ENCODE data around the gene C20orf144. TPM values are rescaled to one million over a fixed set of nuclear protein-coding genes. Genes with fewer than 3 reads are reported as not detected.
"Not testable (repeated sequence)": the region's sequence is repeated elsewhere in the genome, so short reads cannot be mapped to it uniquely, and the experiment has no call there.

C20orf144 gene
- total and polyA plus RNA-seq, 9 donors = 0.05 to 0.46 TPM; not detected in 7

- no peak for TF ChIP-seq EP300 (IDR thresholded peaks at IDR 0.05)
- no peak for TF ChIP-seq CTCF (IDR thresholded peaks at IDR 0.05)
- intact Hi-C loops (cut with DNase I) = no loop called here
- Histone ChIP-seq H3K4me3 (no peak overlapping the region), H3K4me1 (ENCODE audit: insufficient read depth) (no peaks in the 10 kb centered on the region), H3K9me3 (no peaks in the 10 kb centered on the region), H3K27me3 (no peaks in the 10 kb centered on the region), H3K36me3 (no peaks in the 10 kb centered on the region), H3K27ac (no peak overlapping the region)
- WGBS, 3 donors = 82 to 84% (median 83%) methylated on average over 4 of the region's 4 CpGs
- DNase-seq = no peak
Observed at GRCh38 chr20:33630507-33630906, 31.6 kb upstream of the C20orf144 start.

GRCh38 chr20:33631910-33632309 lies 30.2 kb upstream of the C20orf144 start:
- H3K4me3 ChIP-seq; H3K27me3 ChIP-seq; DNase-seq; H3K9me3 ChIP-seq; H3K4me1 ChIP-seq (ENCODE audit: insufficient read depth); intact Hi-C loops (cut with DNase I); H3K27ac ChIP-seq; H3K36me3 ChIP-seq: not testable (repeated sequence)
- 80 to 86% (median 83%) methylated on average over 4 of the region's 4 CpGs for WGBS, 3 donors

GRCh38 chr20:33635341-33635740 lies 26.8 kb upstream of the C20orf144 start:
- no peak for TF ChIP-seq POLR2A (IDR thresholded peaks at IDR 0.05)
- TF ChIP-seq CTCF (IDR thresholded peaks at IDR 0.05) = no peak
- TF ChIP-seq EP300 (IDR thresholded peaks at IDR 0.05) = no peak
- no peaks in the 10 kb centered on the region for H3K36me3 ChIP-seq
- 96 to 99% (median 98%) methylated on average over 3 of the region's 3 CpGs for WGBS, 3 donors
- peaks cover 2% of the 10 kb centered on the region for H3K4me1 ChIP-seq (ENCODE audit: insufficient read depth)
- no peak overlapping the region for H3K4me3 ChIP-seq
- DNase-seq = no peak
- H3K27ac ChIP-seq = no peak overlapping the region
- no peaks in the 10 kb centered on the region for H3K27me3 ChIP-seq
- no peaks in the 10 kb centered on the region for H3K9me3 ChIP-seq
- intact Hi-C loops (cut with DNase I) = no loop called here

- intact Hi-C loops (cut with DNase I) = no loop called here
- DNase-seq = no peak
- no peaks in the 10 kb centered on the region for H3K9me3 ChIP-seq
- H3K4me1 ChIP-seq (ENCODE audit: insufficient read depth) = peaks cover 2% of the 10 kb centered on the region
- WGBS, 3 donors = 79 to 94% (median 85%) methylated on average over 1 of the region's 1 CpG
- no peak overlapping the region for H3K27ac ChIP-seq
- H3K27me3 ChIP-seq = no peaks in the 10 kb centered on the region
- no peak for TF ChIP-seq EP300 (IDR thresholded peaks at IDR 0.05)
- TF ChIP-seq POLR2A (IDR thresholded peaks at IDR 0.05) = no peak
- TF ChIP-seq CTCF (IDR thresholded peaks at IDR 0.05) = no peak
- H3K4me3 ChIP-seq = no peak overlapping the region
- H3K36me3 ChIP-seq = no peaks in the 10 kb centered on the region
Observed at GRCh38 chr20:33636776-33637175, 25.4 kb upstream of the C20orf144 start.

GRCh38 chr20:33640287-33640686 lies 21.8 kb upstream of the C20orf144 start:
- no peaks in the 10 kb centered on the region for H3K9me3 ChIP-seq
- WGBS, 3 donors = 90 to 92% (median 90%) methylated on average over 13 of the region's 13 CpGs
- peaks cover 2% of the 10 kb centered on the region for H3K4me1 ChIP-seq (ENCODE audit: insufficient read depth)
- H3K36me3 ChIP-seq = no peaks in the 10 kb centered on the region
- no peak overlapping the region for H3K27ac ChIP-seq
- DNase-seq = no peak
- no peaks in the 10 kb centered on the region for H3K27me3 ChIP-seq
- H3K4me3 ChIP-seq = no peak overlapping the region
- intact Hi-C loops (cut with DNase I) = loop anchor here in 1 of 4 donors (10.0 kb wide), 1 partner anchor 145 kb away; the partner anchor contains the start of gene CBFA2T2
- TF ChIP-seq CTCF (IDR thresholded peaks at IDR 0.05) (no peak), POLR2A (IDR thresholded peaks at IDR 0.05) (no peak), EP300 (IDR thresholded peaks at IDR 0.05) (no peak)
